ENCODE results near the gene NYAP2. TPM values are rescaled to one million over a fixed set of nuclear protein-coding genes. Genes with fewer than 3 reads are reported as not detected.

The NYAP2 gene
- total and polyA plus RNA-seq, 2 of the 4 experiments (the other 2 are of a cell fraction), result not detected

GRCh38 chr2:225608136-225608535 is 208.6 kb downstream of the NYAP2 start:
- in situ Hi-C loops (cut with MboI; ENCODE audit: low sequenced_read_pairs), result no loop called here
- H3K27ac ChIP-seq (ENCODE audit: insufficient read depth, low read length), result no peak overlapping the region
- H2BK15ac ChIP-seq (ENCODE audit: low read depth, low read length), result no peak overlapping the region
- H4K5ac ChIP-seq (ENCODE audit: low read depth, low read length), result no peak overlapping the region
- no peaks in the 10 kb centered on the region for H3K9me1 ChIP-seq (ENCODE audit: insufficient read depth, low read length)
- ChIA-PET POLR2A (ENCODE audit: unreplicated experiment) (no interaction called here), CTCF (no interaction called here)
- no peaks in the 10 kb centered on the region for H3K79me1 ChIP-seq (ENCODE audit: low read depth in 1 of 2, low read length in 2 of 2)
- no peak overlapping the region for H3K4me3 ChIP-seq (ENCODE audit: insufficient read depth, low read depth, low read length)
- no peak overlapping the region for H2AFZ ChIP-seq (replicated peaks; ENCODE audit: low read length, poor library complexity)
- no peaks in the 10 kb centered on the region; the same call in none of the 2 replicates for H3K27me3 ChIP-seq (ENCODE audit: control insufficient read depth, insufficient read depth, low read length)
- no peak overlapping the region for H4K91ac ChIP-seq (ENCODE audit: insufficient read depth, low read depth, low read length)
- no peak overlapping the region for H3K18ac ChIP-seq (ENCODE audit: low read depth, low read length)
- WGBS, 2 experiments (ENCODE audit: extremely low coverage in 2 of 2, insufficient read length in 1 of 2), result no CpG with 5 or more reads among the region's 1 CpG
- intact Hi-C loops (cut with micrococcal nuclease), result no loop called here
- BruUV-seq (replicated peaks), result no TSS peak
- TF ChIP-seq RAD21 (IDR thresholded peaks at IDR 0.05; ENCODE audit: low read length), result no peak
- TF ChIP-seq MXI1 (IDR thresholded peaks at IDR 0.05; ENCODE audit: borderline replicate concordance, low read depth, low read length), result no peak
- TF ChIP-seq USF2 (IDR thresholded peaks at IDR 0.05; ENCODE audit: low read depth, low read length), result no peak
- TF ChIP-seq CEBPB (IDR thresholded peaks at IDR 0.05; ENCODE audit: low read depth, low read length), result no peak
- no peak for TF ChIP-seq SMC3 (IDR thresholded peaks at IDR 0.05; ENCODE audit: low read depth, low read length)
- TF ChIP-seq RCOR1 (IDR thresholded peaks at IDR 0.05; ENCODE audit: insufficient replicate concordance, low read length), result no peak
- TF ChIP-seq CHD1 (IDR thresholded peaks at IDR 0.05; ENCODE audit: low read depth, low read length), result no peak
- no peak for TF ChIP-seq BHLHE40 (IDR thresholded peaks at IDR 0.05; ENCODE audit: low read depth, low read length)
- H4K20me1 ChIP-seq (ENCODE audit: insufficient read depth, low read length), result no peaks in the 10 kb centered on the region
- H3K9me3 ChIP-seq (ENCODE audit: control insufficient read depth, insufficient read depth, low read length), result no peaks in the 10 kb centered on the region
- no peaks in the 10 kb centered on the region for H3K4me1 ChIP-seq (ENCODE audit: control insufficient read depth, insufficient read depth, low read length)
- H2AK9ac ChIP-seq (replicated peaks; ENCODE audit: low read depth, low read length, poor library complexity), result no peak overlapping the region
- H2AK5ac ChIP-seq (ENCODE audit: low read depth, low read length), result no peak overlapping the region
- no peak overlapping the region for H2BK120ac ChIP-seq (ENCODE audit: low read depth, low read length)
- H2BK20ac ChIP-seq (ENCODE audit: low read depth, low read length), result no peak overlapping the region
- H2BK5ac ChIP-seq (ENCODE audit: low read depth, low read length, poor library complexity, severe bottlenecking), result no peak overlapping the region
- no peak overlapping the region for H3K23ac ChIP-seq (ENCODE audit: low read depth, low read length)
- H3K4ac ChIP-seq (ENCODE audit: low read depth, low read length), result no peak overlapping the region
- H3K9ac ChIP-seq (ENCODE audit: low read depth, low read length), result no peak overlapping the region
- no peak overlapping the region for H3K14ac ChIP-seq (replicated peaks; ENCODE audit: low read depth, low read length)
- dilution Hi-C loops (cut with HindIII; ENCODE audit: low sequenced_read_pairs, unreplicated experiment), result no loop called here
- no peak for DNase-seq
- no peak overlapping the region for H3K56ac ChIP-seq (ENCODE audit: extremely low read depth, insufficient read depth, low read length)
- H3K4me2 ChIP-seq (ENCODE audit: low read depth, low read length), result no peak overlapping the region
- H3K36me3 ChIP-seq (ENCODE audit: control insufficient read depth, insufficient read depth, low read length), result no peaks in the 10 kb centered on the region
- no peak overlapping the region for H4K8ac ChIP-seq (ENCODE audit: low read depth in 2 of 2, low read length in 2 of 2)
- ATAC-seq (ENCODE audit: low read depth), result no peak
